GM23338 (cell line): ENCODE data around the gene MAP4K3.

ENCODE experiments used
- EZH2 ChIP-seq: fragments of 200-600 bp; sonication (generic); IDR thresholded peaks from one replicate; pipeline ENCODE4 v1.8.0; 2017; ENCODE audit warnings: antibody characterized with exemption, mild to moderate bottlenecking, low read depth; ENCODE audit not compliant: unreplicated experiment
- EZH2phosphoT487 ChIP-seq: fragments of 200-600 bp; sonication (generic); IDR thresholded peaks from one replicate; pipeline ENCODE4 v1.8.1; 2018; ENCODE audit warnings: antibody characterized with exemption; ENCODE audit not compliant: unreplicated experiment
- POLR2AphosphoS5 ChIP-seq: IDR thresholded peaks from 2 replicates; pipeline ENCODE4 v1.6.1; 2016; ENCODE audit warnings: antibody characterized with exemption, low read depth
- TF ChIP-seq, protein P1 (sequence below), 2 experiments: fragments of 200-600 bp in 1 of 2; sonication (generic) in 1 of 2; conservative IDR thresholded peaks; 2 replicates each; pipeline versions ENCODE4 v1.5.1 to v1.6.1; 2016 to 2017; ENCODE audit warnings: antibody characterized with exemption in 2 of 2, low read depth in 2 of 2, mild to moderate bottlenecking in 2 of 2, moderate library complexity in 1 of 2

DNA sequence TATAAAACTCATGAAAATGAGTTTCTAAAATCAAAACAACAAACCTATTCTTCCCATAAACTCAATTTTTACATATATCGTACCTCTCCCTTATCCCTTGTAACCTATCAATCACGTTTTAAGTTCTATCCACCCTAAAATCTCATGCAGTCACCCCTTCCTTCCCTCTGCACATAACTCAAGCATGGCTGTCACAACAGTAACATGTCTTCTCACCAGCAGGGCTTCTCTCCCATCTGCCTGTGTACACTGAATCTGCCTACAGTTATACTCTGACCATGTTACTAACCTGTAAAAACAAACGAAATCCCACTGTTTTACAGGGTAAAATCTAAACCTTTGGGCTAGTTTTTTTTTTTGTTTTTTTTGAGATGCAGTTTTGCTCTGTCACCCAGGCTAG lies 68.2 kb downstream of the MAP4K3 start:
- no peak for TF ChIP-seq EZH2
- TF ChIP-seq, protein P1, sequence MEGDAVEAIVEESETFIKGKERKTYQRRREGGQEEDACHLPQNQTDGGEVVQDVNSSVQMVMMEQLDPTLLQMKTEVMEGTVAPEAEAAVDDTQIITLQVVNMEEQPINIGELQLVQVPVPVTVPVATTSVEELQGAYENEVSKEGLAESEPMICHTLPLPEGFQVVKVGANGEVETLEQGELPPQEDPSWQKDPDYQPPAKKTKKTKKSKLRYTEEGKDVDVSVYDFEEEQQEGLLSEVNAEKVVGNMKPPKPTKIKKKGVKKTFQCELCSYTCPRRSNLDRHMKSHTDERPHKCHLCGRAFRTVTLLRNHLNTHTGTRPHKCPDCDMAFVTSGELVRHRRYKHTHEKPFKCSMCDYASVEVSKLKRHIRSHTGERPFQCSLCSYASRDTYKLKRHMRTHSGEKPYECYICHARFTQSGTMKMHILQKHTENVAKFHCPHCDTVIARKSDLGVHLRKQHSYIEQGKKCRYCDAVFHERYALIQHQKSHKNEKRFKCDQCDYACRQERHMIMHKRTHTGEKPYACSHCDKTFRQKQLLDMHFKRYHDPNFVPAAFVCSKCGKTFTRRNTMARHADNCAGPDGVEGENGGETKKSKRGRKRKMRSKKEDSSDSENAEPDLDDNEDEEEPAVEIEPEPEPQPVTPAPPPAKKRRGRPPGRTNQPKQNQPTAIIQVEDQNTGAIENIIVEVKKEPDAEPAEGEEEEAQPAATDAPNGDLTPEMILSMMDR (conservative IDR thresholded peaks at IDR 0.05; ENCODE audit: low read depth in 2 of 2), result no peak
- no peak for TF ChIP-seq POLR2AphosphoS5
- no peak for TF ChIP-seq EZH2phosphoT487
